ENCODE measurements around the gene UBE2H.
A peak's percentile ranks its signal among the peaks of the same experiment; 100 is the strongest.

Gene UBE2H

DNA sequence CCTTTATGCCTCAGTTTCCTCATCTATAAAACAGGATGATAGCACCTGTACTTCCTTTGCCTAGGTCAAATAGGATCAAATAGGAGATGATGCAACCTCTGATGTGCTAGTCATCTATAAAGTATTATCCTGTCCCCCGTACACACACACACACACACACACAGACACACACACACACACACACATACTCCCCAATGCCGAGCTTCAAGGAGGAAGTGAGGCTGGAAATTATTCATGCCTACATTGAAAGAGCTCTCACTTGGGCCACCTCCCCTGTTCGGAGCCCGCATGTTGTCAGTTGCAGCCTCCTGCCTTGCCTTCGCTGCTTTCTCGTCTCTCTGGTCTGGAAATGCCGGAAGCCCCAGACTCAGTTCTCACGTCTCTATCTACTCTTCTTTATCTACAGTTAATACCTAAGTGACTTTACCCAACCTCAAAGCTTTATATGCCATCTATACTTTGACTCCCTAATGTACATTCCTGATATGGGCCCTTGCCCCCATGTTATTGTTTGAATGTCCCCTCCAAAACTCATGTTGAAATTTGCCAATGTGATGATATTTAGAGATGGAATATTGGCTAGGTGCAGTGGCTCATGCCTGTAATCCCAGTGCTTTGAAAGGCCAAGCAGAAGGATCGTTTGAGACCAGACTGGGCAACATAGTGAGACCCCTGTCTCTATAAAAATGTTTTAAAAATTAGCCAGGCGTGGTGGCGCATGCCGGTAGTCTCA, 6.9 kb upstream of the UBE2H start:
- no peaks in the 10 kb centered on the region for H3K36me3 Mint-ChIP-seq
- DNase-seq (ENCODE audit: low spot score in 2 of 2) (no peak), ATAC-seq (ENCODE audit: low read depth) (peak; percentile 74)
- H3K27ac Mint-ChIP-seq = no peak overlapping the region
- no peak overlapping the region for H3K4me3 Mint-ChIP-seq
- no peaks in the 10 kb centered on the region for H3K27me3 Mint-ChIP-seq
- H3K4me1 Mint-ChIP-seq = peaks cover 6% of the 10 kb centered on the region
- H3K9me3 Mint-ChIP-seq = no peaks in the 10 kb centered on the region

- no peak for DNase-seq (ENCODE audit: low spot score in 2 of 2)
- Mint-ChIP-seq H3K36me3 (no peaks in the 10 kb centered on the region), H3K27ac (no peak overlapping the region), H3K4me3 (no peak overlapping the region), H3K9me3 (no peaks in the 10 kb centered on the region), H3K27me3 (no peaks in the 10 kb centered on the region), H3K4me1 (peaks cover 6% of the 10 kb centered on the region)
- ATAC-seq (ENCODE audit: low read depth) = no peak
Observed at GRCh38 chr7:129958643-129959470, 6.1 kb upstream of the UBE2H start.

DNA sequence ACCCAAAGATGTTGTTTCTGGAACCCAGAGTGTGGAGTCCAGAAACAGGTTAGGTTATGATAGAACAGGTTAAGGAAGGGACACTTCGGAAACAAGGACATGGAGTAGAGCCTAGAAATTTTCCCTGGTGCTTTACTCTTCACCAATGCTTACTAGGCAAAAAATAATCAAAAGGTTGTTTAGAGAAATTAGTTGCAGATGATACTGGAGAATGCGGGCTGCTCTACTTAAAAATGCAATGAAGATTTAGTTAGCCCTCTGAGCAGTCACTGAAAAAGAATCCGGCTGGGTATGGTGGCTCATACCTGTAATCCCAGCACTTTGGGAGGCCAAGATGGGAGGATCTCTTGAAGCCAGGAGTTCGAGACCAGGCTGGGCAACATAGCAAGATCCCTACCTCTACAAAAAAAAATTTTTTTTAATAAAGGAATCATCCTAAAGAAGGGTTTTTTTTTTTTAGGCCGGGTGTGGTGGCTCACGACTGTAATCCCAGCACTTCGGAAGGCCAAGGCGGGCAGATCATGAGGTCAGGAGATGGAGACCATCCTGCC, 3.3 kb upstream of the UBE2H start:
- ATAC-seq (ENCODE audit: low read depth) = no peak
- no peak for DNase-seq (ENCODE audit: low spot score in 2 of 2)
- Mint-ChIP-seq H3K36me3 (peaks cover 2% of the 10 kb centered on the region), H3K27ac (no peak overlapping the region), H3K4me3 (no peak overlapping the region), H3K9me3 (no peaks in the 10 kb centered on the region), H3K4me1 (peaks cover 13% of the 10 kb centered on the region), H3K27me3 (no peaks in the 10 kb centered on the region)

GRCh38 chr7:129952086-129952652, 591 bp downstream of the UBE2H start:
- Mint-ChIP-seq H3K4me3 (no peak overlapping the region), H3K27ac (no peak overlapping the region)

GRCh38 chr7:129951226-129952085, 1.3 kb downstream of the UBE2H start:
- no peak overlapping the region for H3K4me3 Mint-ChIP-seq
- H3K27ac Mint-ChIP-seq = no peak overlapping the region
- peaks cover 10% of the 10 kb centered on the region for H3K4me1 Mint-ChIP-seq
- peaks cover 2% of the 10 kb centered on the region for H3K36me3 Mint-ChIP-seq
- DNase-seq (ENCODE audit: low spot score in 2 of 2) (no peak), ATAC-seq (ENCODE audit: low read depth) (no peak)
- no peaks in the 10 kb centered on the region for H3K27me3 Mint-ChIP-seq
- no peaks in the 10 kb centered on the region for H3K9me3 Mint-ChIP-seq

More at GRCh38 chr7:129952086-129952652, 591 bp downstream of the UBE2H start:
- Mint-ChIP-seq H3K4me1 (peaks cover 10% of the 10 kb centered on the region), H3K27me3 (no peaks in the 10 kb centered on the region), H3K9me3 (no peaks in the 10 kb centered on the region), H3K36me3 (peaks cover 2% of the 10 kb centered on the region)
- DNase-seq (ENCODE audit: low spot score in 2 of 2) = peak; percentile 29 to 50
- ATAC-seq (ENCODE audit: low read depth) = peak; percentile 28

- peaks cover 2% of the 10 kb centered on the region for H3K36me3 Mint-ChIP-seq
- no peaks in the 10 kb centered on the region for H3K27me3 Mint-ChIP-seq
- no peak overlapping the region for H3K27ac Mint-ChIP-seq
- DNase-seq (ENCODE audit: low spot score in 2 of 2) (no peak), ATAC-seq (ENCODE audit: low read depth) (no peak)
- no peak overlapping the region for H3K4me3 Mint-ChIP-seq
- H3K9me3 Mint-ChIP-seq = no peaks in the 10 kb centered on the region
- H3K4me1 Mint-ChIP-seq = peaks cover 10% of the 10 kb centered on the region
Observed at GRCh38 chr7:129950933-129951225, 1.9 kb downstream of the UBE2H start.

DNA sequence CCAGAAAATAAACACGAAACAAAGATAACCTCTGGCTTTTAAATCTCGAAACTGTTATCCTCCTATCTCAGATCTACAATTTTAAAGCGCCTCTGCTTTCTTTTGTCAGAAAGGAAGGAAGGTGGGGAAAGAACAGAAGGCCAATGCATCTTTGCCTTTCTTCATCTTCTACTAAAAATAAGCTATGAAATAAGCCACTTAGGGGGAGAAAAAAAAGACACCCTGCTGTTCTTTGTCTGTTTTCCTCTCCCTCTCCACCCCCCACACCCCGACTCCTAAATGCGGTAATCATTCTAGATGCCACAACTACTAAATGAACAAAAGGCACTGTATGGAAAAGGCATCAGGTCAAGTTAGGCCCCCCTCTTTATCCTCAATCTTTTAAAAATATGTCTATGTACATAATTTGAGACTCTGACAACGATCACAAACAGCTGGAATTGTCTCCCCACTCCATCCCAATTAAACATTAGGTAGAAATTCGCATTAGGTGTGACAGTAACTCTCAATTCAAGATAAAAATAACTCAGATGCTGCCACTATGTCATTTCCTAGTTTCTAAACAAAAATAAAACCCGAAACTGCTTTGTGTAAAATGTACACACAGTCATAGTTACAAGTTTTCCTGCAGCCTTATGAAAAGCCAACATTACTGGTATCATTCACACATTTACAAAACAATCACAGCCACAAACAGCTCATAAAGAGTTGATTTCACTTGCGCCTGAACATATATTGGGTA, 2.4 kb downstream of the UBE2H start:
- no peak overlapping the region for H3K27ac Mint-ChIP-seq
- peaks cover 2% of the 10 kb centered on the region for H3K36me3 Mint-ChIP-seq
- ATAC-seq (ENCODE audit: low read depth) (no peak), DNase-seq (ENCODE audit: low spot score in 2 of 2) (no peak)
- H3K9me3 Mint-ChIP-seq = no peaks in the 10 kb centered on the region
- no peaks in the 10 kb centered on the region for H3K27me3 Mint-ChIP-seq
- peaks cover 10% of the 10 kb centered on the region for H3K4me1 Mint-ChIP-seq
- no peak overlapping the region for H3K4me3 Mint-ChIP-seq

- DNase-seq (ENCODE audit: low spot score in 2 of 2) (no peak), ATAC-seq (ENCODE audit: low read depth) (no peak)
- Mint-ChIP-seq H3K27me3 (no peaks in the 10 kb centered on the region), H3K4me1 (peaks cover 12% of the 10 kb centered on the region), H3K27ac (no peak overlapping the region), H3K4me3 (no peak overlapping the region), H3K36me3 (peaks cover 6% of the 10 kb centered on the region), H3K9me3 (no peaks in the 10 kb centered on the region)
Observed at GRCh38 chr7:129949292-129950133, 3.2 kb downstream of the UBE2H start.

- Mint-ChIP-seq H3K9me3 (no peaks in the 10 kb centered on the region), H3K4me3 (no peak overlapping the region), H3K27me3 (no peaks in the 10 kb centered on the region), H3K36me3 (peaks cover 7% of the 10 kb centered on the region), H3K27ac (no peak overlapping the region), H3K4me1 (peaks cover 13% of the 10 kb centered on the region)
- DNase-seq (ENCODE audit: low spot score in 2 of 2) = peak; percentile 59 to 62
- peak; percentile 66 for ATAC-seq (ENCODE audit: low read depth)
Observed at GRCh38 chr7:129948877-129949291, 3.9 kb downstream of the UBE2H start.

DNA sequence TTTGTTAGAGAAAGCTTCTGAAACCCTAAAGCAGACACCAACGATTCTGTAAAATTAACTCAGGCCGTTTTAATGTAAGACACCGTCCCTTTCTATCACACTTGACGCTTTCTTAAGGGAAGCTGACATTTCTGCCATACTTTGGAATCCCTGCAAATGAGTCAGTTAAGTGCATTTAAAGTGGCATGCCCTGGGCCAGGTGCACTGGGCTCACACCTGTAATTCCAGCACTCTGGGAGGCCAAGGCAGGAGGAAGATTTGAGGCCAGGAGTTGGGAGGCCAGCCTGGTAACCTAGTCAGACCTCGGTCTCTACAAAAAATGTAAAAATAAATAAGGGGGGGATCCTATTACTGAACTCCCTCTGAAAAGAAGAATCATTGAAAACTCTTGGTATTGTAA, 4.4 kb downstream of the UBE2H start:
- Mint-ChIP-seq H3K4me1 (peaks cover 13% of the 10 kb centered on the region), H3K9me3 (no peaks in the 10 kb centered on the region), H3K36me3 (peaks cover 10% of the 10 kb centered on the region), H3K4me3 (no peak overlapping the region), H3K27me3 (no peaks in the 10 kb centered on the region), H3K27ac (no peak overlapping the region)
- ATAC-seq (ENCODE audit: low read depth) (no peak), DNase-seq (ENCODE audit: low spot score in 2 of 2) (no peak)

DNA sequence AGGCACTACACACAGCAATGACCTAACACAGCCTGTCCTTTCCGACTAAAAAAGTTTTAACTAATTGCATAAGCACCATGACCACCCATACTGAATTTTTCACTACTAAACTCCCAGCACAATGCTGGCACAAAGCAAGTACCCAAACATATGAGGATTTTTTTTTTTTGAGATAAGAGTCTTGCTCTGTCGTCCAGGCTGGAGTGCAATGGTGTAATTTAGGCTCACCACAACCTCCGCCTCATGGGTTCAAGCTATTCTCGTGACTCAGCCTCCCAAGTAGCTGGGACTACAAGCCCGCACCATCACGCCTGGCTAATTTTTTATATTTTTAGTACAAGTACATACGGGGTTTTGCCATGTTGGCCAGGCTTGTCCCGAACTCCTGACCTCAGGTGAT, 5.1 kb downstream of the UBE2H start:
- no peaks in the 10 kb centered on the region for H3K9me3 Mint-ChIP-seq
- peaks cover 8% of the 10 kb centered on the region for H3K4me1 Mint-ChIP-seq

GRCh38 chr7:129947049-129947448, 5.7 kb downstream of the UBE2H start:
- no peak for ATAC-seq (ENCODE audit: low read depth)
- H3K27me3 Mint-ChIP-seq = no peaks in the 10 kb centered on the region
- no peak overlapping the region for H3K27ac Mint-ChIP-seq
- H3K4me1 Mint-ChIP-seq = peaks cover 8% of the 10 kb centered on the region
- no peak overlapping the region for H3K4me3 Mint-ChIP-seq
- DNase-seq (ENCODE audit: low spot score in 2 of 2) = no peak
- H3K9me3 Mint-ChIP-seq = no peaks in the 10 kb centered on the region
- peaks cover 10% of the 10 kb centered on the region for H3K36me3 Mint-ChIP-seq

More for the DNA sequence above, 5.1 kb downstream of the UBE2H start:
- H3K27ac Mint-ChIP-seq = no peak overlapping the region
- DNase-seq (ENCODE audit: low spot score in 2 of 2) = no peak
- H3K4me3 Mint-ChIP-seq = no peak overlapping the region
- no peaks in the 10 kb centered on the region for H3K27me3 Mint-ChIP-seq
- no peak for ATAC-seq (ENCODE audit: low read depth)
- H3K36me3 Mint-ChIP-seq = peaks cover 9% of the 10 kb centered on the region

Data from memory B cell (primary cell).